AG08396 (cell line): Measurements from ENCODE around the gene CENPB.

Experiments
- DNase-seq: peaks from one replicate; pipeline ENCODE4 v3.0.0; 2012; ENCODE audit warnings: low spot score, mixed read lengths

Gene CENPB

DNA sequence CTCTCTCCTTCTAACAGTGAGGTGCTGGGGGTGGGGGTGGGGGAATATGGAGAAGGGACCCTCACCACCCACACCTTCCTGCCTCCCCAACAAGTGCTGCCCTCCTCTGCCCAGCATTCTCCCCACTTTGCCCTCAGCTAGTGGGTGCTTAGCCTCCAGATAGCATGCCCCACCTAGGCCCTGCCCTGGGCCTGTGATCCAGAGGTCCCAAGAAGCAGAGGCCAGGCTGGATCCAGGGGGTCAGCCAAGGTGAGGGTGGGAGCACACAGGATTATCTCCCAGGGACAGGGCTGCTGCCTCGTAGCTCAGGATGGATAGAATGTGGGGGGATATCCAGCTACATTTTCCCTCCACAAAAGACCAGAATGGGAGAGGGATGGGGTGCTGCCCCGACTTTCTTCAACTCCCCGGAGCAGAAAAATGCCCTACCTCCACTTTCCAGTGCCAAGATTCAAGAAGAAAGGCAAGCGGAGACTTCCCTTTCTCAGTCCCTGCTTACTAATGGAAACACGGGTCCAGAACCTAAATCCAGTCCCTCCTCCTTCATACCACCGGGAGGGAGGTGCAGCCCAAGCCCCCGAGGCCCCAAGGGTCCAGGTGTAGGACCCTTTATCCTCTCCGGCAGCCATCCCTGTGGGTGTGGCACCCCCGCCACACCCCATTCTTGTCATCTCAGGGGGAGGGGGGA, 20.0 kb downstream of the CENPB start:
- DNase-seq, result no peak

DNA sequence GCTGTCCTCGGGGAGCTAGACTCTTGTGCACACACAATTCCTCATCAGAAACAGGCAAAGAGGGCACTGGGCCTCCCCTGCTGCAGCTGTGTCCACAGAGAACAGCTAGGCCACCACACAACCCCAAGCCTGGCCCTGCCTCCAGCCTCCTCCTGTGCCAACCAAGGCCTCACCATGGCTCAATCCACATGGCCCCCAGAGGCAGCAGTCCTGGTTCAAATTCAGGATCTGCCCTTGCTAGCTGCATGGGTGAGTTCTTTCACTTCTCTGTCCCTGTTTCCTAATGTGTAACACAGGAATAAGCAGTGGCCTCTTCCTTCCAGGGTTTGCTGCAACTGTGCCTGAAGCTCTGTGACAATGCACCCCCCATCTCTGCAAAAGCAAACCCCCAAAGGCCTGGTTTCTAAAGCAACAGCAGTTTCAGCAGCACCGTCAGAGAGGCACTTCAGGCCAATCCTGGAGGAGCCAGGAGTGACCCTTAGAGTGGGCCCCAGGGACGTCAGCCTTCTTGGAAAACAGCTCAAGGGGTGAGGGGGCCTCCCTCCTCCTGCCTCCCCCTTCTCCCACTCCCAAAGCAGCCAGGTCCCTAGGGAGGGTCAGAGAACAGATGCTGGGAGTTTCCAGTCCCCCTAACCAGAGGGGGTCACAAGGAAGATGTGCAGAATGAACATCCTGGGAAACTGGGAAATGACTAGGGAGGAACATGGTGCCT, 21.2 kb downstream of the CENPB start:
- DNase-seq, result no peak

DNA sequence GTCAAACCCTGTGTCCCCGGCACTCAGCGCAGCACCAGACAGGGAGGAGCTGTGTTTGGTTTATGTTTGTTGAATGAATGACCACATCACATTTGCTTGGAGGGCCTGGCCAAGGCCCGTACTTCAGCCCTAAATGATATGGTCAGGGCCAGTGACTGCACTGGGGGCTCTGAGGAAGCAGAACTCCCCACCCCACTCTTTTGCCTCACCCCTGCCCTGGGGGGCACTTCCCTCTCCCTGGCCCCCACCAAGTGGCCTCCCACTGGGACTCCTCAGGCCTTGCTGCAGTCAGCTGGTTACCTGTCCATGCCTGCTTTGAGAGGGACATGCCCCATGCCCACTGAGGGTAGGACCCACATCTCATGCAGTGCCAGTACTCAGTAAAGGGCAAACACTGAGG, 21.9 kb downstream of the CENPB start:
- no peak for DNase-seq

- DNase-seq, result no peak
Observed at GRCh38 chr20:3763671-3764601, 22.6 kb downstream of the CENPB start.

- no peak for DNase-seq
Observed at GRCh38 chr20:3760655-3761348, 25.7 kb downstream of the CENPB start.

DNA sequence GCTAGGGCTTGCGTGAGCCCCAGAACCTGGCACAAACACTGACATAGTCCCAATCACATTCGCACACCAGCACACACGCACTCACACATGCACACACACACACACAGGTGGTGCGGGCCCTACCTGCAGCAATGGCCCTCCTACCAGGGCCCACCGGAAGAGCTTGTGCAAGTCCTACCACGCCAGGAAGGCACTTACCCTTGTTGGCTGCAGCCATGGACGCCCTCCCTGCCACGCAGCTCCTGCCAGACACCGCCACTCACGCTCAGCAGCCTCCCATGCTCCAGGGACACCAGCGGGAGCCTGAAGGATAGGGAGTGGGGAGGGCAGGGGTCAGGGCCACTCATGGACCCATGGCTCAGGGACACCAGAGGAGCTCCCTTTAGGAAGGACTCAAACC, 26.7 kb downstream of the CENPB start:
- no peak for DNase-seq

- DNase-seq, result no peak
Observed at GRCh38 chr20:3759316-3759823, 27.2 kb downstream of the CENPB start.

- no peak for DNase-seq
Observed at GRCh38 chr20:3758566-3758965, 28.0 kb downstream of the CENPB start.

- DNase-seq, result no peak
Observed at GRCh38 chr20:3757268-3757667, 29.3 kb downstream of the CENPB start.

DNA sequence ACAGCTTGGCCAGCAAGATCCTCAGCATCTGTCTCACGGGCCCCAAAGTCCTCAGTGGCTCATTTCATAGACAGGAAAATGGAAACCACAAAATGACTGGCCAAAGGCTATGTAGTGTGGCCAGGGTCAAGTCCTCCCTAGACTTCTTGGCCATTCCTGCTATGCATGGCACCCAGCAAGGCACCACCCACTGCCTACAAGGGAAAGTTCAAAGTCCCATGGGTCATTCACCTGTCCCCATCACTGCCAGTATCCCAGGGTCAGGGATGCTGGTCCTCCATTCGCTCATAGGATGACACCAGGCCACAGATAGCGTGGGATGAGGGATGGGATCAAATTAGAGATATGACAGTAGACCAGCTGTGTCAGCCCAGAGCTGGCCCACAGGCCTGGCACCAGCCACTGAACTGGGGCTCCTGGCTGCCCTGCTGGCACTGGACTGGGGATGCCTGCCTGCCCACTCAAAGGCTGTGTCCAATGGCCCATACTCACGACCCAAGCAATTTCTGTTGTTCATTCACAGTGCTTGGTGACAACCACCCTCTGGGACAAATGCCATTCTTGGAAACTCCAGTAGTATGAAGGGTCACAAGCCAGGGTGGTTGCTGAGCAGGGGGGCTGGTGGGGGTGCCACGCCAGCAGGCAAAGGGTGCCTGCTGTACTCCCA, 30.6 kb downstream of the CENPB start:
- DNase-seq, result no peak

DNA sequence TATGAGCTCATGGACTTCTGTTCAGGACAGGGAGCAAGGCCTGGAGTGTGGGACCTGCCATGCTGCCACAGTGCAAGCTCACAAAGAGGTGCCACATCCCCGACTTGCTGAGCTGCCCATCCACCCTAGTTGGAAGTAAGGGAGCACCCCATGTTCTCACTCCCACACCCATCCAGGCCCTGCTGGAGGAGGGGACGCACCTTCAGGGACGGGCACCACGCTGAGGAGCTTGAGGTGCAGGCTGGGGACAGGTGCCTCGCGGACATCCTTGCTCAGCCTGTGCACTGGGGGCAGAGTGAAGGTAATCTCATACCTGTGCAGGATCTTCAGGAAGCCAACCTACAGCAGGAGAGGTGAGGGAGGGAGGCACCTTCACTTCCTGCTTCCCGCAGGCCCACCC, 31.3 kb downstream of the CENPB start:
- DNase-seq, result no peak

GRCh38 chr20:3754276-3754630, 32.3 kb downstream of the CENPB start:
- no peak for DNase-seq

- no peak for DNase-seq
Observed at GRCh38 chr20:3753501-3754275, 32.9 kb downstream of the CENPB start.

DNA sequence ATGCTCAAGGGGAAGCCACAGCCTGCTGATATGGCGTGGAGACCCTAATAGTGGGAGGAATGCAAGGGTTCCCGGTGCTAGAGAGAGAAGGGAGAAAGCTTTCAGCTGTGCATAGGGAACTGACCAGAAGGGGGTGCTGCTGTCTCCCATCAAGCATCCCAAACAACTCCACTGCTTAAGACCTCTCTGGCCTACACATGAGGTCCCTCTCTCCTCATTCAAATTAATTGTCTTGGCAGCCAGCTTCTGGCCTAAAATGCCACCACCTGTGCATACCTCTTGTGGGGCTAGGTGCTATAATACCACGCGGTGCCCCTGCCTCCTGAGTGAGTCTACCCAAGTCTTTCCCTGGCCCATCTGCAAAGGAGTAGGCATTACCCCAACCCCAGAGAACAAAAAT, 33.4 kb downstream of the CENPB start:
- DNase-seq, result peak; percentile 91

DNA sequence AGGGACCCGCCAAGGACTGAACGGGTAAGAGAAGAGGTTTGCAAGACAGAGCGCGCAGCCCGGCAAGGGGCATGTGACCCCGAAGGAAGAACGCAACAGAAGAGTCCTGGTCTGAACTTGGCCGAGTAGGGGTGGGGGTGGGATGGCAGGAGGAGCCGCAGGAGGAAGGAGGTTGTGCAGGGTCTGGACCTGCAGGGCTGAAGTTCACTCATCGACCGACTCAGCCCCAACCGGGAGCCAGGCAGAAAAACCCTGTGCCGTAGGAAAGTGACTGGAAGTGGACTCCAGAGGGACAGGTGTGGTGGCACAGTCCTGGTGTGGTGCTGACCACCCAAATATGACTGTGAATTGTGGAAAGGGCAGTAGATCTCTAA, 34.2 kb downstream of the CENPB start:
- DNase-seq, result no peak

DNA sequence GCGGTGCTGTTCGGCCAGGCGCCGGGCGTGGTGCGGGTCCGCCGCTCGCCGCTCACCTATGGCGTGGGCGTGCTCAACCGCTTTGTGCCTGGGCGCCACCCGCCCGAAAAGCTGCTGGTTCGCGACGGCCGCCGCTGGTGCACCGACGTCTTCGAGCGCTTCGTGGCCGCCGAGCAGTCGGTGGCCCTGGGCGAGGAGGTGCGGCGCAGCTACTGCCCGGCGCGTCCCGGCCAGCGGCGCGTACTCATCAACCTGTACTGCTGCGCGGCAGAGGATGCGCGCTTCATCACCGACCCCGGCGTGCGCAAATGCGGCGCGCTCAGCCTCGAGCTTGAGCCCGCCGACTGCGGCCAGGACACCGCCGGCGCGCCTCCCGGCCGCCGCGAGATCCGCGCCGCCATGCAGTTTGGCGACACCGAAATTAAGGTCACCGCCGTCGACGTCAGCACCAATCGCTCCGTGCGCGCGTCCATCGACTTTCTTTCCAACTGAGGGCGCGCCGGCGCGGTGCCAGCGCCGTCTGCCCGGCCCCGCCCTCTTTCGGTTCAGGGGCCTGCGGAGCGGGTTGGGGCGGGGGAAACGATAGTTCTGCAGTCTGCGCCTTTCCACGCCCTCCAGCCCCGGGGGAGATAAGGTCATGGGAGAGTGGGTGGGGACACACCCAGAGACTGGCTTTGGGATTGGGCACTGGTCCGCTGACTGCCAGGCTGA, 34.7 kb downstream of the CENPB start:
- DNase-seq, result no peak

GRCh38 chr20:3751305-3751674, 35.2 kb downstream of the CENPB start:
- no peak for DNase-seq

- peak; percentile 69 for DNase-seq
Observed at GRCh38 chr20:3749689-3750531, 36.6 kb downstream of the CENPB start.

DNA sequence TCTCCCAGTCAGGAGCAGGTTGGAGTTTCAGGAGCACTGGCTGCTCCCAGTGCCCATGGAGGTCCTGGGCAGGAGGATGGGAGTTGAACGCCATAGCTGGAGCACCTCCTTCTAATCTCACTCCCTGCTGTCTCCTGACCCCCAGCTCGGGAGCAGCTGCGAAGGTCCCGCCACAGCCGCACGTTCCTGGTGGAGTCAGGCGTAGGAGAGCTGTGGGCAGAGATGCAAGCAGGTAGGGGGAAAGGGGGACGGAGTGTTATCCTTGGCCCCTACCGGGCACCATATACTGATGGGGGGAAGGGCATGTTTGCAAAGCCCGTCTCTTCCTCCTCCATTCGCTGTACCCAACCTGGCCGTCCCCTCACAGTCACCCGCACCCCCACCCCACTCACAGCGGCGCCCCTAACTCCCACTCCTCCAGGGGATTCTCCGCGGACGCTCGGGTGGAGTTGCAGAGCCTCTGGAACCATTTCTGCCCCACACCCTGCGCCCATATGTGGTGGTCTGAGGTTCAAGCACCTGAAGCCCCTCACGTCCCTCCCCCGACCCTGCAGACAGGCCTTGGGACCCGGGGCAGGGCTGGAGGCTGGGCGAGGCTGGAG, 37.4 kb downstream of the CENPB start:
- DNase-seq, result no peak
